Gastroesophageal sphincter (tissue), 4 donors: ENCODE data around the gene CDKAL1. TPM values are rescaled to one million over a fixed set of nuclear protein-coding genes. Genes with fewer than 3 reads are reported as not detected.

ENCODE experiments used
- ATAC-seq: fragments of 150-250 bp; one replicate; pipeline ENCODE4 v1.9.1; 2016; ENCODE audit warnings: mild to moderate bottlenecking, moderate library complexity
- H3K27ac ChIP-seq, 4 donors: fragments of 200-600 bp; sonication (generic) in 3 of 4; 1 replicate in 3 of 4; 2 replicates in 1 of 4; pipeline ENCODE4 v1.5.1; 2016 to 2019
- H3K27me3 ChIP-seq: fragments of 200-600 bp; sonication (generic); one replicate; pipeline ENCODE4 v1.5.1; 2019
- H3K36me3 ChIP-seq, 2 donors: fragments of 200-600 bp; sonication (generic); one replicate each; pipeline ENCODE4 v1.5.1; 2019; ENCODE audit warnings: control low read depth in 1 of 2
- H3K4me1 ChIP-seq, 3 donors: fragments of 200-600 bp; sonication (generic); 1 replicate in 2 of 3; 2 replicates in 1 of 3; pipeline ENCODE4 v1.5.1; 2016 to 2019; ENCODE audit warnings: control low read depth in 2 of 3
- H3K4me3 ChIP-seq, 2 donors: fragments of 200-600 bp; sonication (generic); one replicate each; pipeline ENCODE4 v1.5.1; 2019; ENCODE audit warnings: mild to moderate bottlenecking in 1 of 2, moderate library complexity in 1 of 2
- H3K9me3 ChIP-seq, 3 donors: fragments of 200-600 bp; sonication (generic); one replicate each; pipeline ENCODE4 v1.5.1; 2017 to 2019; ENCODE audit warnings: control low read depth in 2 of 3
- CTCF ChIP-seq, 4 experiments: fragments of 200-600 bp in 2 of 4; fragments of 450-650 bp in 2 of 4; sonication (generic) in 1 of 4; IDR thresholded peaks; one replicate each; pipeline ENCODE4 v1.5.1; 2017 to 2019; ENCODE audit warnings: antibody characterized with exemption in 4 of 4, mild to moderate bottlenecking in 2 of 4, moderate library complexity in 2 of 4
- EP300 ChIP-seq: sonication (generic); formaldehyde crosslinking; IDR thresholded peaks from one replicate; pipeline ENCODE4 v1.6.1; 2017; ENCODE audit warnings: antibody characterized with exemption, mild to moderate bottlenecking
- POLR2A ChIP-seq, 2 donors: fragments of 450-650 bp; IDR thresholded peaks; one replicate each; pipeline ENCODE4 v1.6.1; 2017; ENCODE audit warnings: antibody characterized with exemption in 2 of 2, mild to moderate bottlenecking in 2 of 2, moderate library complexity in 1 of 2
- POLR2AphosphoS5 ChIP-seq: sonication (generic); formaldehyde crosslinking; IDR thresholded peaks from one replicate; pipeline ENCODE4 v1.6.1; 2017; ENCODE audit warnings: antibody characterized with exemption
- WGBS, 2 donors: methylation state at CpG; one replicate each; pipeline ENCODE4 v1.1.5; 2018; ENCODE audit warnings: low coverage in 1 of 2; 5-methylcytosine and 5-hydroxymethylcytosine counted together
- total RNA-seq, 4 donors: library from RNA; depleted of rRNA; stranded (reverse); fragments of >200 nt; gene quantifications; one replicate each; pipeline ENCODE4 v1.1.0, GENCODE V29; 2016

CDKAL1 gene
- total RNA-seq, 4 donors from 2014 or later, result 10.9 to 17.9 (median 15.0) TPM

GRCh38 chr6:21264288-21265033 lies 730.2 kb downstream of the CDKAL1 start:
- TF ChIP-seq POLR2A (IDR thresholded peaks at IDR 0.05) (no peak), POLR2AphosphoS5 (no peak), CTCF (IDR thresholded peaks at IDR 0.05) (no peak), EP300 (no peak)
- Histone ChIP-seq H3K4me3 (no peak overlapping the region), H3K27ac (no peak overlapping the region), H3K36me3 (no peaks in the 10 kb centered on the region), H3K9me3 (no peaks in the 10 kb centered on the region), H3K4me1 (no peaks in the 10 kb centered on the region), H3K27me3 (no peaks in the 10 kb centered on the region)
- 83 to 91% methylated on average over 7 to 10 of the region's 10 CpGs for WGBS, 2 donors
- ATAC-seq, result no peak

GRCh38 chr6:21265034-21265729 lies 730.9 kb downstream of the CDKAL1 start:
- no peaks in the 10 kb centered on the region for H3K4me1 ChIP-seq
- no peaks in the 10 kb centered on the region for H3K9me3 ChIP-seq
- no peak for TF ChIP-seq POLR2A (IDR thresholded peaks at IDR 0.05)
- TF ChIP-seq POLR2AphosphoS5, result no peak
- TF ChIP-seq EP300, result no peak
- no peak for TF ChIP-seq CTCF (IDR thresholded peaks at IDR 0.05)
- H3K4me3 ChIP-seq, result no peak overlapping the region
- WGBS, 2 donors, result 81% methylated on average over 3 of the region's 4 CpGs; no CpG with 5 or more reads in 1 of the 2 donors
- no peak overlapping the region for H3K27ac ChIP-seq
- no peak for ATAC-seq
- H3K27me3 ChIP-seq, result no peaks in the 10 kb centered on the region
- no peaks in the 10 kb centered on the region for H3K36me3 ChIP-seq

- H3K36me3 ChIP-seq, result no peaks in the 10 kb centered on the region
- H3K27ac ChIP-seq, result no peak overlapping the region
- H3K27me3 ChIP-seq, result no peaks in the 10 kb centered on the region
- H3K4me1 ChIP-seq, result no peaks in the 10 kb centered on the region
- H3K4me3 ChIP-seq, result no peak overlapping the region
- H3K9me3 ChIP-seq, result no peaks in the 10 kb centered on the region
- 79 to 83% methylated on average over 1 to 2 of the region's 2 CpGs for WGBS, 2 donors
- no peak for TF ChIP-seq POLR2A (IDR thresholded peaks at IDR 0.05)
- no peak for TF ChIP-seq EP300
- TF ChIP-seq CTCF (IDR thresholded peaks at IDR 0.05), result no peak
- no peak for TF ChIP-seq POLR2AphosphoS5
- ATAC-seq, result no peak
Observed at GRCh38 chr6:21265730-21266044, 731.4 kb downstream of the CDKAL1 start.

GRCh38 chr6:21270636-21271201 lies 736.5 kb downstream of the CDKAL1 start:
- no peaks in the 10 kb centered on the region for H3K4me1 ChIP-seq
- no peak overlapping the region for H3K27ac ChIP-seq
- no peaks in the 10 kb centered on the region for H3K36me3 ChIP-seq
- TF ChIP-seq EP300 (no peak), CTCF (IDR thresholded peaks at IDR 0.05) (no peak), POLR2A (IDR thresholded peaks at IDR 0.05) (no peak), POLR2AphosphoS5 (no peak)
- H3K4me3 ChIP-seq, result no peak overlapping the region
- ATAC-seq, result no peak
- no peaks in the 10 kb centered on the region for H3K27me3 ChIP-seq
- peaks cover 0 to 6% (median 0%) of the 10 kb centered on the region in 3 donors for H3K9me3 ChIP-seq
- 71 to 75% methylated on average over 8 to 13 of the region's 14 CpGs for WGBS, 2 donors
